Activated CD8-positive, alpha-beta T cell treated with anti-CD3 and anti-CD28 coated beads for 36 hours (primary cell): ENCODE data around the gene SIX5. TPM values are rescaled to one million over a fixed set of nuclear protein-coding genes. Genes with fewer than 3 reads are reported as not detected.

Source experiments
- ATAC-seq: fragments of 200-7000 bp; cut with Tn5 transposase; one replicate; pipeline ENCODE4 v1.10.0; 2021; ENCODE audit warnings: mild to moderate bottlenecking, moderate library complexity
- CTCF ChIA-PET: fragments of 350-600 bp; sonication (Branson Sonifier 250); formaldehyde crosslinking; loops from one replicate; lab custom pipeline; 2021; ENCODE audit warnings: antibody characterized with exemption; lab: Charles Lee
- POLR2A ChIA-PET: fragments of 350-600 bp; sonication (Branson Sonifier 250); formaldehyde crosslinking; loops from one replicate; lab custom pipeline; 2021; ENCODE audit warnings: antibody characterized with exemption; lab: Charles Lee
- DNase-seq: peaks from one replicate; pipeline ENCODE4 v3.0.0-alpha.2; 2020
- H3K27ac Mint-ChIP-seq: one replicate; pipeline ENCODE4 v1.8.0; 2021; ENCODE audit warnings: mild to moderate bottlenecking, mixed read lengths
- H3K27me3 Mint-ChIP-seq: one replicate; pipeline ENCODE4 v1.8.0; 2021; ENCODE audit warnings: mixed read lengths
- H3K36me3 Mint-ChIP-seq: one replicate; pipeline ENCODE4 v1.8.0; 2021; ENCODE audit warnings: low read depth, mixed read lengths
- H3K4me1 Mint-ChIP-seq: one replicate; pipeline ENCODE4 v1.8.0; 2021; ENCODE audit warnings: low read depth, mixed read lengths
- H3K4me3 Mint-ChIP-seq: one replicate; pipeline ENCODE4 v1.8.0; 2021; ENCODE audit warnings: mild to moderate bottlenecking, moderate library complexity, mixed read lengths
- H3K9me3 Mint-ChIP-seq: one replicate; pipeline ENCODE4 v1.8.0; 2021; ENCODE audit warnings: mixed read lengths
- CTCF ChIP-seq: fragments of 200-600 bp; IDR thresholded peaks from one replicate; pipeline ENCODE4 v1.8.0; 2022; ENCODE audit warnings: antibody characterized with exemption, mild to moderate bottlenecking
- intact Hi-C: fragments of 100-400 bp; cut with micrococcal nuclease; formaldehyde crosslinking; loops from one replicate; pipeline ENCODE4 v1.10.0; 2022
- total RNA-seq, 2 experiments: library from RNA; stranded (reverse); gene quantifications; one replicate each; pipeline ENCODE4 v1.2.3, GENCODE V29; 2021

Gene SIX5
- total RNA-seq, 2 experiments from 2014 or later, result 0.97 to 1.5 TPM

- ATAC-seq (no peak), DNase-seq (no peak)
- TF ChIP-seq CTCF, result no peak
- intact Hi-C loops, result no loop called here
- CTCF ChIA-PET, result interaction anchor here (0.9 to 4.8 kb wide), 7 partner anchors 8 to 240 kb away, joined by 3 to 62 read pairs (median 7); partner anchors contain the start of genes FBXO46, QPCTL, SIX5 and SNRPD2
- H3K4me3 Mint-ChIP-seq, result peak overlapping the region; percentile 95
- H3K4me1 Mint-ChIP-seq, result peaks cover 34% of the 10 kb centered on the region
- peak overlapping the region; percentile 93 for H3K27ac Mint-ChIP-seq
- POLR2A ChIA-PET, result interaction anchor here (1.1 to 5.1 kb wide), 9 partner anchors 9 to 76 kb away, joined by 3 to 40 read pairs (median 4); partner anchors contain the start of genes FBXO46, QPCTL and SNRPD2
- H3K9me3 Mint-ChIP-seq, result no peaks in the 10 kb centered on the region
- H3K36me3 Mint-ChIP-seq, result peaks cover 23% of the 10 kb centered on the region
- H3K27me3 Mint-ChIP-seq, result no peaks in the 10 kb centered on the region
Measured at GRCh38 chr19:45717983-45718650, 50.9 kb downstream of the SIX5 start.

- DNase-seq (peak; percentile 99), ATAC-seq (peak; percentile 97)
- peaks cover 33% of the 10 kb centered on the region for H3K4me1 Mint-ChIP-seq
- CTCF ChIA-PET, result interaction anchor here (0.6 to 4.8 kb wide), 12 partner anchors 8 to 239 kb away, joined by 3 to 62 read pairs (median 4); partner anchors contain the start of genes FBXO46, QPCTL, SIX5 and SNRPD2
- no peaks in the 10 kb centered on the region for H3K27me3 Mint-ChIP-seq
- peak overlapping the region; percentile 93 for H3K27ac Mint-ChIP-seq
- no peaks in the 10 kb centered on the region for H3K9me3 Mint-ChIP-seq
- no peak for TF ChIP-seq CTCF
- intact Hi-C loops, result no loop called here
- peaks cover 23% of the 10 kb centered on the region for H3K36me3 Mint-ChIP-seq
- POLR2A ChIA-PET, result interaction anchor here (0.6 to 5.1 kb wide), 10 partner anchors 9 to 76 kb away, joined by 3 to 40 read pairs (median 4); partner anchors contain the start of genes FBXO46, QPCTL and SNRPD2
- H3K4me3 Mint-ChIP-seq, result peak overlapping the region; percentile 95
Measured at GRCh38 chr19:45717131-45717982, 51.7 kb downstream of the SIX5 start.

GRCh38 chr19:45716359-45717130 lies 52.5 kb downstream of the SIX5 start:
- ATAC-seq (no peak), DNase-seq (peak; percentile 19)
- H3K9me3 Mint-ChIP-seq, result no peaks in the 10 kb centered on the region
- intact Hi-C loops, result no loop called here
- H3K4me3 Mint-ChIP-seq, result peak overlapping the region; percentile 95
- ChIA-PET CTCF (interaction anchor here (0.8 to 4.8 kb wide), 9 partner anchors 9 to 122 kb away, joined by 3 to 62 read pairs (median 5); partner anchors contain the start of genes FBXO46, QPCTL, SIX5 and SNRPD2), POLR2A (interaction anchor here (0.6 to 5.1 kb wide), 12 partner anchors 10 to 75 kb away, joined by 3 to 40 read pairs (median 4); partner anchors contain the start of genes FBXO46, QPCTL and SNRPD2)
- H3K27me3 Mint-ChIP-seq, result no peaks in the 10 kb centered on the region
- peaks cover 33% of the 10 kb centered on the region for H3K4me1 Mint-ChIP-seq
- no peak for TF ChIP-seq CTCF
- H3K36me3 Mint-ChIP-seq, result peaks cover 23% of the 10 kb centered on the region
- H3K27ac Mint-ChIP-seq, result peak overlapping the region; percentile 93

- POLR2A ChIA-PET, result interaction anchor here (2.0 to 5.1 kb wide), 3 partner anchors 15 to 22 kb away, joined by 6 to 40 read pairs (median 9); partner anchors contain the start of genes QPCTL and SNRPD2
Measured at GRCh38 chr19:45715139-45715538, 53.9 kb downstream of the SIX5 start.

More at GRCh38 chr19:45715139-45715538, 53.9 kb downstream of the SIX5 start:
- Mint-ChIP-seq H3K4me3 (no peak overlapping the region), H3K4me1 (peaks cover 39% of the 10 kb centered on the region), H3K27ac (peak overlapping the region; percentile 1), H3K9me3 (no peaks in the 10 kb centered on the region), H3K27me3 (no peaks in the 10 kb centered on the region), H3K36me3 (peaks cover 24% of the 10 kb centered on the region)
- DNase-seq (no peak), ATAC-seq (no peak)
- TF ChIP-seq CTCF, result no peak
- intact Hi-C loops, result no loop called here
- CTCF ChIA-PET, result interaction anchor here (0.8 to 4.8 kb wide), 6 partner anchors 8 to 102 kb away, joined by 3 to 62 read pairs (median 4); partner anchors contain the start of genes FBXO46, QPCTL and SNRPD2

Other genes with a start within 250 kb of the SIX5 start
- gene OPA3, start 184.4 kb downstream of the SIX5 start, total RNA-seq, result 10 to 100 TPM; 13.7 to 14.3 TPM
- gene GPR4, start 167.0 kb downstream of the SIX5 start, total RNA-seq, result not detected
- 100 to 1,000 TPM; 103 to 113 TPM for gene EML2, start 129.9 kb downstream of the SIX5 start, total RNA-seq
- 1 to 10 TPM; 5.9 to 6.8 TPM for gene GIPR, start 101.0 kb downstream of the SIX5 start, total RNA-seq
- 100 to 1,000 TPM; 918 to 967 TPM for gene SNRPD2, start 77.3 kb downstream of the SIX5 start, total RNA-seq
- gene QPCTL, start 76.6 kb downstream of the SIX5 start, total RNA-seq, result 10 to 100 TPM; 31.6 to 31.7 TPM
- gene FBXO46, start 38.4 kb downstream of the SIX5 start, total RNA-seq, result 10 to 100 TPM; 28.6 to 34.7 TPM
- gene MEIOSIN, start 35.8 kb downstream of the SIX5 start, total RNA-seq, result not detected
- 1 to 10 TPM; 5.8 to 8.0 TPM for gene DMPK, start 13.2 kb upstream of the SIX5 start, total RNA-seq
- gene DMWD, start 23.6 kb upstream of the SIX5 start, total RNA-seq, result 10 to 100 TPM; 23.5 to 26.0 TPM
- gene RSPH6A, start 46.1 kb upstream of the SIX5 start, total RNA-seq, result under 1 TPM; 0.41 to 0.63 TPM
- gene SYMPK, start 93.9 kb upstream of the SIX5 start, total RNA-seq, result 100 to 1,000 TPM in 1 of 2 experiments, 10 to 100 TPM in 1; 96.8 to 114 TPM
- gene FOXA3, start 95.1 kb upstream of the SIX5 start, total RNA-seq, result under 1 TPM in 1 of 2 experiments, not detected in 1; 0.36 TPM
- 10 to 100 TPM; 15.3 to 17.2 TPM for gene IRF2BP1, start 116.9 kb upstream of the SIX5 start, total RNA-seq
- gene MYPOP, start 133.4 kb upstream of the SIX5 start, total RNA-seq, result 1 to 10 TPM; 4.1 to 5.0 TPM
- gene NANOS2, start 145.5 kb upstream of the SIX5 start, total RNA-seq, result not detected
- not detected for gene NOVA2, start 204.6 kb upstream of the SIX5 start, total RNA-seq
- 10 to 100 TPM; 26.9 to 29.2 TPM for gene CCDC61, start 226.2 kb upstream of the SIX5 start, total RNA-seq